HG03159 (cell line): ENCODE data around the gene CDC42EP4.
"Not testable (repeated sequence)": the region's sequence is repeated elsewhere in the genome, so short reads cannot be mapped to it uniquely, and the experiment has no call there.

Experiments
- ATAC-seq: cut with Tn5 transposase; IDR thresholded peaks from one replicate; pipeline ENCODE4 v1.9.1; 2021; ENCODE audit warnings: mild to moderate bottlenecking, moderate library complexity; ENCODE audit not compliant: unreplicated experiment

The CDC42EP4 gene

DNA sequence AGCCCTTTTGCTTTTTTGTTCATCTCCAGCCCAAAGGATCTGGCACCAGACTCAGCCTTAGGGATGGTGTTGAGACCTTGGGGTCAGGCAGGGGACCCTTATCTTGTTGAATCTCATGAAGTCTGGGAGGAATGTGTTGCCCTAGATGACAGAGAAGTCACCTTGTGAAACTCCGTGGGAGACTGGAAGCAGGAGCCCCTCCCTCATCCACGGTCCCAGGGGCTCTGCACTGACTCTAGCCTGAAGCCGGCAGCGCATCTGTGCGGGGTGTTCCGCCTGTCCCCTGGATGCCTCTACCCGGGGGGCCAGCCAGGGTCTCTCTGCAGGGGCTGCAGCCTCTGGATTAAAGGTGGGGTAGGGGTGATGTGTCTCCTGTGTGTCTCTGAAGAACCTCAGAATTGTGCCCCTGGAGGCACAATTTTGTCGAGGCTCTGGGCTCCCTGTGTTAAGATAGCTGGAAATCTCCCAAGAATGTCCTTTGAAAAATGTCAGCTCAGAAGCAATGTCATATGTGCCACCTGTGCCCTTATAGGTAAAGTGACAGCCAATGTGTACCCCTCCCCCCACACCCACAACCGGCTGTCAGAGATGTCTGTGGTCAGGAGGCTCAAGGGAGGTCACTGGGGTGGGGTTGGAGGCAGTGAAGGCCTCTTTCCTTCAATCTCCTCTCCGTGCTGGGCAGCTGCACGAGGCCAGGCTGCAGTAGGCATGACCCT, 32.1 kb upstream of the CDC42EP4 start:
- ATAC-seq: no peak

DNA sequence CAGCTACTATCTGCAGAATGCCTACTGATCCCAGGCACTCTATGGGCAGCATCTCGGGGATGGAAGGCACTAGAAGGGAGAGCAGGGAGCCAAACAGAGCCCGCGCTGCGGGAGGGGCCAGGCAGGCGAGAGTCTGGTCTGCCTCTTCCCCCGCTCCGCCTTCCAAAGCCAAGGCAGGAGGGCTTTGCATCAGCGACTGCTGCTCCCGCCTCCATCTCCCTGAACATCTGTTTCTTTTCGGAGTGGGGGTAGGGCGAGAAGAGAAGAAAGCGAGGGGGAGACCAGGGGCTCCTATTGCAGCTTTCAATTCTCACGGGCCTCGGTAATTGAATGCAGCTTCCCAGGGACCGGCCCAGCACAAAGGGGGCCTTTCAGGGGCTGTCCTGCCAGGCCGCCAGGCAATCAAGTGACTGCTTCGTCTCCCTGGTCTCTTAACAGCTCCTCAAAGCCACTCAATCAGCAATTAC, 31.4 kb upstream of the CDC42EP4 start:
- no peak for ATAC-seq

DNA sequence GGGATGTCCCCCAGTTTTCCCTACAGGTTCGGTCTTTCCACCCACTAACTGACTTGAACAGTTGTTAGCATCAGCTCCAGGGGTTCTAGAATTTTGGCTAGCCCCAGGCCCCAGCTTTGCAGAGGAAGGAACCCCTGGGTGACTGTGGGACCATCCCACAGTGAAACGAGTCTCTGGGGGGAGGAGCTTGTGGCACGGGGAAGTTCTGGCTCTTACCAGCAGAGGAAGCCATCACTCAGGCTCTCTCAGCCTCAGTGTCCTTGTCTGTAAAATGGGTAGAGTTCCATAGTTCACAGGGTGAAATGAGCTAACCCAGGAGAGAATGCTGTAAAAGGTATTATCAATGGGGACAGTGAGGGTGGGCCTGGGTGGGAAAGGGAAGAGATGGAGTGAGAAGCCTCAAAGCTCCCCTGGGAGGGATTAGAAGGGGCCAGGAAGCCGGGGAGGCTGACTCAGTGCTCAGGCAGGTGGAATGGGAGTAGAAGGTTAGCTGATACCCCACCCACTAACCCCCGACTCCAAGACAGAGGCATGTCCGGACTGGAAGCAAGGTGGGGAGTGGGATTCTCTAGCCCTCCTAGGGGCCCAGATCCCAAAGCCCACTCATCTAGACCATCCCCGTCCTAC, 30.9 kb upstream of the CDC42EP4 start:
- ATAC-seq: no peak

DNA sequence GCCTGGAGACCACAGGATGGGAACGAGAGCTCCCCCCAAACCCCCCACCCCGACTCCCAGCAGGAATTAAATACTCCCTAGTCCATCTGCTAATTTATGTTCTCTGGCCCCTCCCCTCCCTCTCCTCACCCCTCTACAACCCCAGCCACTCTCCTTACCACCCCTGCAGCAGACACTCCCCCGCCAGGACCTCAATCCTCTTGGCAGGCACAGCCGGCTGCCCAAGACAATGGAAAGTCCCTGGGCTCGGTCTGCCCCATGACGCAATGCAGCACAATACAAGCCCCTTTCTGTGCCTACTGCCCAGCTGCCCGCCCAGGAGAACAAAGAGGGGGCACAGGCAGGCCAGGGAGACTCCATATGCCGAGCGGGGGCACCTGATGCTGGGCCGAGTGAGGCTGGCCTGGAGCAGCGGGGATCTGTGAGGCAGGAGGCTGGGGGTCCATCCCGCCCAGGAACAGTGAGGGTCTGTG, 30.3 kb upstream of the CDC42EP4 start:
- ATAC-seq: no peak

DNA sequence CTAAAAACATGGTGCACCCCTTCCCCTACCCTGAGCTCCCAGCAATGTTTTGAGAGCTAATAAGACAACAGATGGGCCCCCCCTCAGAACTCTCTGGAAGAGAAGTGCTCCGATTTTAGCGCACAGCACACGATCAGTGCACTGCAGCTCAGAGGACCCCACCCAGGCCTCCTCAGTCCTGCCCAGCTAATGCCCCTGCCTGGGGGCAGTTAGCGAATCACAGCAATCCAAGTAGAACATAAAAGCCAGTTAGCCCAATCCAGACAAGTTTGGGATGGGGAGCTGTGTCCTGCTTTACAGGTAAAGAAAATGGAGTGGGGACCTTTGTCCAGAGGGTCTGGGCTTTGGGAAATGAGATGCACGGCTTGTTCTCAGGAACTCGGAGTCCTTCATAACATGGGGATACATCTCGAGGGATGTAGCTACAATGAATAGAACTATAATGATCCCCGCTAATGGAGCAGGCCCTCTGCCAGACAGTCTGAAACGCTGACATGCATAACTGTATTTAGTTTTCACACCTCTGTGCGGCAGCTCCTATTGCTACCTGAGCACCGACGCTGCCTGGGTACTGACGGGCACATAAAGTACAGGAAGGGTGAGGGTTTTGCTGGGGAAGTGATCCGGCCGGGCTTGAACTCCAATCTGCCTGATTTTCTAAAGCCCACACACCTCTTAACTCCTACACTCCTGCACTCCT, 29.7 kb upstream of the CDC42EP4 start:
- ATAC-seq: no peak

DNA sequence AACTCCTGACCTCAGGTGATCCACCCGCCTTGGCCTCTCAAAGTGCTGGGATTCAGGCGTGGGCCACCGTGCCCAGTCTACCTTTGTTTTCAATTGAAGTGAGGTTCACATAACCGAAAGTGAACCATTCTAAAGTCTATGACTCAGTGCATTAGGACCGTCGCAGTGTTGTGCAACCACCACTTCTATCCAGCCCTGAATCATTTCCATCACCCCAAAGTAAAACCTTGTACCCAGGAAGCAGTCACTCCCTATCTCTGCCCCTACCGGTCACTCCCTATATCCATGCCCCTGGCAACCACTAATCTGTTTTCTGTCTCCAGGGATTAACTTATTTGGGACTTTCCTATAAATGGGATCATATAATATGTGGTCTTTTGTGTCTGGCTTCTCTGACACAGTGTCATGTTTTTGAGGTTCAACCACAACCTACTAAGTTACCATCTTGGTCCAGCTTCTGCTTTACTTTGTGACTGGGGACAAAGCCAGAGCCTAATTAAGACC, 28.3 kb upstream of the CDC42EP4 start:
- no peak for ATAC-seq

DNA sequence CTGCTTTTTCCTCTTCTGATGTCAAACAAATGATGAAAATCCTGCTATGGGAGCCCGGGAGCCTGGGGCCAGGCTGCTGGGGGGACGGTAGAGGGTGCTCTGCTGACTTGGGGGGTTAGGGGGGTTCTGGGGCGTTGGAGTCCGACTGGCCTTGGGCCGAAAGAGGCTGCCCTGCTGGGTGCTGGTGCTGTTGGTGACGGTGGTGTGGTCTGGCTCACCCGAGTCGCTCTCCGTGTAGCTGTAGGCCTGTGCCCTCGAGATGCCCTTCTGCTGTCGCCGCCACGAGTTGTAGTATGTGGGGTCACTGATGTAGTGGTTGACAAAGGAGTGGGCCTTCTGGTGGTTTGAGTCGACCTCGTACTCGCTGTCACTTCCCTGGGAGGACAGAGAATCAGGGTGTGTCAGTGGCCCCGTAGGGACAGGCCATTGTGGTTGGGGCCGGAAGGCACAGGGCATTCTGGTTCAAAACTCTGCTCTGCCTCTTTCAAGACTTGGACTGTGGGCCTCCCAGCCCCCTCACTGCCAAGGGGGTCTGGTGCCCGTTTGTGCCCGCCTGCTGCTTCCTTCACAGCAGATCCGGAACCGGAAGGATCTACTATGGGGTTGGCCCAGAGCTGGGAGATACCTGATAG, 26.9 kb upstream of the CDC42EP4 start:
- ATAC-seq: no peak

DNA sequence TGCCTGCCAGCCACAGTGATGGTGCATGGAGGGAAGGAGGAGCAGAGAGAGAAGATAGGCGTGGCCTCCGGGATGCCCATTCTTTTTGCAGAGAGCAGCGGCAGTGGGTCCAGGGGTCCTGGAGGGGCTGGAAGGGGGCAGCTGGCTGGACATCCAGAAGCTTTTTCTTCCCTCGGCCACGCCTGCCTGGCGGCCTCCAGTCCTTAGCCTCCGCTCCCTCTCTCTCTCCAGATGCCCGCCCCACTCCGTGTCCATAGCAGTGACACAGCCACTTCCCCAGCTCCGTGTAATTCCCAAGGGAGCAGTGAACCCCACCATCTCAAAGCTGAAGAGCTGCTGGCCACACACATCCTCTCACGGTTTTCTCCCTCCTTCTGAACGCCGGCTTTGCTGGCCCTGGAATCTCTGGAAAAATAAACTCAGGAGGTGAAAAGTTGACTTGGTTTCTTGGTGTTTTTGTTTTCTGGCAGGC, 26.3 kb upstream of the CDC42EP4 start:
- ATAC-seq: no peak

DNA sequence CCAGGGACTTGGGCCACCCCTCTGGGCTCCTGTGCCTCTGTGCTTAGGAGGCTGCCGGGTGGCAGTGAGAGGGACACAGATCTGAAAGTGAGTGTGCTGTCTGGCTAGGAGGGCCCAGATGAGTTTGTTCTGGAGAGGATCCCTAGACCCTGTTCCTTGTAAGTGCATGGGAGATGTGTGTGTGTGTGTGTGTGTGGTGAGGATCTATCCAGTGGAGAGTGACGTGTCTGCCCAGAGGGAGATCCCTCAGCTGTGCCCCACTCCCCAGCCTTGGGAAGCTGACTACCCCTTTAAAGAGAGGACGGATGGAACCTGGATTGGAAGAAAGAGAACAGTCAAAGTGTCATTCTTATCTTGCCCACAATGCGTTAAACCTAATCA, 25.5 kb upstream of the CDC42EP4 start:
- no peak for ATAC-seq

DNA sequence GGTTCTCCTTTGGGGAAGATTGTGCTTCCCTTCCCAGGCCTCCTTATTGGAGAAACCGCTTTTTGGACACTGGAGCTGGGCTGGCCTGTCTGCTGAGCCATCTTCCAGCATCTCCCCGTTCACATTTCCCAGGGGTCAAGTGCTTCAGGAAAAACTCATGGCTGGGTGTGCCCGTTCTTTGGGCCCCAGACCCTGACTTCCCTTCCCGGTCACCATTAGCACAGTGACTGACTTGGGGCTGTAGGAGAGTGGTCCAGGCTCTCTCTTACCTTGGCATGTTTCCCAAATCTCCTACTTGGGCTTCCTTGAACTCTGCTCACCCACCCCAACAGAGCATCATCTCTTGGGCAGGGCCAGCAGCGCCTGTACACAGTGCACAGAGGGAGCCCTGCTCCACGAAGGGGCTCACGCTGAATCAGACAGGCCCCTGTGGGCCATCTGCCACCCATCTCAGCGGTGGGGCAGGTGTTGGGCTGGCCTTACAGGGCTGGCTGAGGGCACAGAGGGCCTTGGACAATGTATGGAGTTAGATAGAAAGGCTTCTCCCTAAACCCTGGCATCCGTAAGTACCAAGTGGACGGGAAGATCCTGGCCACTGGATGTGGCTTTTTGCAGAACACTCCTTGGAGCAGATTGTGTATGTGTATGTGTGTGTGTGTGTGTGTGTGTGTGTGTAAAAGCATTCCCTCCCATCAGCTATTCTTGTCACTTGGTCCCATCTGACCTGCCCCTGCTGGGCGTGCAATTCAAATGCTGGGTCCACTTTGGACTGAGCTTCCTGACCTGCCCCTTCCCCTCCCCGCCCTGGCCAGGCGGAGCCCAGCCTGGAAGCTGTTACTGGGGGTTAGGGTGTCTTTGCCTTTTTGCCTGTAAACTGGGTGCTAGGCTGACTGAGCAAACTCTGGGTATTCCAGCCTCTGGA, 24.9 kb upstream of the CDC42EP4 start:
- no peak for ATAC-seq

DNA sequence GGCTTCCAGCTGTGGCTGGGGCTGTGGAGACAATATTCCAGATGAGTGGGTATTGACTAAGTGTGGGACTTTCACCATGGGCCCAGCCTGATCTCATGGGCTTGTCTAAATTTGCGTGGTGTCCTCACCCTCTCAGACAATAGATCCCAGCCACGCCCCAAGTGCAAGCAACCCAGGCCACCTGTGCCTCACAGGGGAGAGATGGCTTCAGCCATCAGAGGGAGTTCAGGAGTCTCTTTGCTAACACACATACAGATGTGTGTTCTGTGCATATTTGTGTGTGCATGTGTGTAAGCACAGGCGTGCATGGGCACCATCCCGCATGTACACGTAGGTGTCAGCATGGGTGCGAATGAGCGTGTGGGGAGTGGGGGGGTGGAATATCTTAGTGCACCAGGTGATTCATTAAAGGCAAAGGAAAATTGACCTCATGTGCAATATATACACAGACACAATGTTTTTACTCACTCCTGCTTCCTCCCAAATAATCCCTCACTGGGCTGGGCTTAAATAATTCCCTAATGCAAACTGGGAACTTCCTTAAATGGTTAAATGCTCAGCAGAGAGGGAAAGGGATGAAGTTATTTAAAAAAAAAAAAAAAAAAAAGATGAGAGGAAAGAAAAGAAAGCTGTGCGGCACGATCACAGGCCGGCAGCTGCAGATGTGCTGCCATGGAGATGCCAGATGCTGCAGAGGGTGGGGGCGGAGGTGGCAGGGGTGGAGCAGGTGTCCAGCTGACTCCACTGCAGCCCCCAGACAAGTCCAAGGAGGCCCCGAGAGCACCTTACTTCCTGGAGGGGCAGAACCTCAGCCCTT, 24.0 kb upstream of the CDC42EP4 start:
- ATAC-seq: no peak

DNA sequence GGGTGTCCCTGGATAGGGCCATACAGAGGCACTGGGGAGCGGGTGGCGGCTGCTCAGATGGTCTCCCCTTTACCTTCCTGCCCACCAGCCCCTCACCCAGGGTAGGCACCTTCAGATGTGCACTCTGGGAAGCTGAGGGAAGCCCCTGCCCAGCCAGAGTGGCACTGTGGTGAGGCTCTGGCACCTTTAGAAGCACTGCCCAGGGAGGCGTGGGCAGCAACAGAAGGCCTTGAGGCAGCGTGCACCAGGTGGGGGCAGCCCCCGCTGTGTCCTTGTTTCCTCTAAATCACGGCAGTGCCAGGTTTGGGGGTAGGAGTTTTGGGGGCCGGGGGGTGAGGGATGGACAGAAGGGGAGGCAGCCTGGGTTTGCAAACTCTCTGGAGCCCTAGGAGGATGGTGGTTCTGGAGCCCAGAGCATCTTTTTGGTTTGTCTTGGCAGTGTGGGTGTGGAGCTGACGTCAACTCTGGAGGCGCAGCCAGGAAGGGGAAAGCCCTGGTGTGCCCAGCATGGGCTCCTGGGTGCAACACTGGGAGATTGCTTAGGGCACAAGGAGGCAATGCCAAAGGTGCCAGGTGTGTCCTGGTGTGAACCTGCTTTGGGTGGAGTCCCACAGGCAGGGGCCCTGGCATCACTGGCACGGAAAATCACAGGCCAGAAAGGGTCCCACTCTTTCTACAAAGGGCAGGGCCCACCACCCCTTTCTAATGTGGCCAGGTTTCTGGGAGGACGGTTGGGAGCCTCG, 23.1 kb upstream of the CDC42EP4 start:
- no peak for ATAC-seq

DNA sequence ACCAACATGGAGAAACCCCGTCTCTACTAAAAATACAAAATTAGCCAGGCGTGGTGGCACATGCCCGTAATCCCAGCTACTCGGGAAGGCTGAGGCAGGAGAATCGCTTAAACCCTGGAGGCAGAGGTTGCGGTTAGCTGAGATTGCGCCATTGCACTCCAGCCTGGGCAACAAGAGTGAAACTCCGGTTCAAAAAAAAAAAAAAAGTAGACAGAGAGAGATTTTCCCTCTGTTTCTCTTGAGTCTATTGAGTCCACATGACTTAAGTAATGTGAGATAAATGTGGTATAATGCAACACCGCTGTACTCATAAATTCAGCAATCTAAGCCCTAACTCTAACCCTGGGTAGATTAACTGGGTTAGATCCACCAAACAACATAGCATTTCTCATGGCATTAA, 21.6 kb upstream of the CDC42EP4 start:
- not testable (repeated sequence) for ATAC-seq

DNA sequence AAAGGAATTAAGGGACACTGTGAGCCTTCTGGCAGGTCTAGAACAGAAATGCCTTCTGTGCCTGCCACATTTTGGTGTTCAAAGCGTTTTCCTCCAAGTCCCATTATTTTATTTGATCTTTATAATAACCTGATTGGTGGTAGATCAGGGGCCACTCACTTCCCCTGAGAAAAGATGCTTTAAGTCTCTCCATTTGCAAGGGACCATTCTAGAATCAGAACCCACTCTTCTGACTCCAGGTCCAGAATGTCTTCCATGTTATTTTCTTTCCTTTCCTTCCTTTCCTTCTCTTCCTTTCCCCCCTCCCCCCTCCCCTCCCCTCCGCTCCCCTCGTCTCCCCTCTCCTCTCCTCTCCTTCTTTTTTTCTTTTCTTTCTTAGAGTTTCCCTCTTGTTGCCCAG, 19.3 kb upstream of the CDC42EP4 start:
- no peak for ATAC-seq

DNA sequence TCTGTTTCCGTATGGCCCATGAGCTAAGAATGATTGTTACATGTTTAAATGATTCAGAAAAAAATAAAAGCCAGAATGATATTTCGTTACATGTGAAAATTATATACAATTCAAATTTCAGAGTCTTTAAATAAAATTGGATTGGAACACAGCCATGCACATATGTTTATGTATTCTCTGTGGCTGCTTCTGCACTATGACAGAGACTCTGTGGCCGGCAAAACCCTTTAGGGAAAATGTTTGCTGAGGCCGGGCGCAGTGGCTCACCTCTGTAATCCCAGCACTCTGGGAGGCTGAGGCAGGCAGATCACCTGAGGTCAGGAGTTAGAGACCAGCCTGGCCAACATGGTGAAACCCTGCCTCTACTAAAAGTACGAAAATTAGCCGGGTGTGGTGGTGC, 15.9 kb upstream of the CDC42EP4 start:
- no peak for ATAC-seq

DNA sequence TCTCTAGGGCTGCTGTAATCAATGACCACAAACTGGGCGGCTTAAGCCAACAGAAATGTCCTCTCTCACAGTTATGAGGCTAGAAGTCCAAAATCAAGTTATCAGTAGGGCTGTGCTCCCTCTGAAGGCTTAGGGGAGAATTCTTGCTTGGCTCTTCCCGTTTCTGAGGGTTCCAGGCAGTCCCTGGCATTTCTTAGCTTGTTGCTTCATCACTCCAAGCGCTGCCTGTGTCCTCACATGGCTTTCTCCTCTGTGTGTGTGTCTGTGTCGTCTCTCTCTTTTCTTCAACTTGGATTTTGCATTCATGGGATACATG, 13.7 kb upstream of the CDC42EP4 start:
- no peak for ATAC-seq

DNA sequence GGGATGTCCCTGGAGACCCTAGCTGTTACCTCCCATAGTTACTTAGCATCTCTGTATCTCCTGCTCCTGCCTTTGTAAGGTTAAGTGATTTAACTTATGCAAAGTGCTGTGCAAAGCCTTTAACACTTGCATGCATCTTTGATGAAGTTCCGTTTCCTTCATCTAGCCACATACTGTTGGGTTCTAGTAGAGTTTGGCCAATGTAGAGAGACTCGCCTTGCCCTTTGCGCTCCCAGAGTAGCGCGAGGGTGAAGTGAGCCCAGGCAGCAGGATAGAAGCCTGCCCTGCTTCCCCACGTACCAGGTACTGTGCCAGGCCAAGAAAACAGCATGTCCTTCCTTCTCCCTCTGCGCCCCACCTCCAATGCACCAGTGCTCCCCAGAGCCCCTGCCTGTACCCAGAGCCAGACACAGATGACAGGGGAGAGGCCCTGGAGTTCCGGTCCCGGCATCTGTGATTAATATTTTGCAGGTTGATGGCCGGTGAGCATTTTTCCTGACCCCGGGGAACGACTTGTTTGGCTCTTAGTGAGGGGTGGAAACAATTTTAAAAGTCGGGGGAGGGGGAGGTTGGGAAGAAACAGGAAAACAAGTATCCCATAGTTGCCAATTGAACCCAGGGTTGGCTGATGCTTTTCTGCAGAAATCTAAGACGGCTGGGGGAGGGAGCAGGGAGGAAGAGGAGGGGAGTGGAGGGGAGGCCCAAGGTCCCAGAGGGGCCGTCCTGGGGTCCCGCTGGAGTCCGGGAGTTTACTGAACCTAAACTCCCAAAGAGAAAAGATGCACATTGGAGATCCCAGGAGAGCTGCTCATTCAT, 13.1 kb upstream of the CDC42EP4 start:
- no peak for ATAC-seq

DNA sequence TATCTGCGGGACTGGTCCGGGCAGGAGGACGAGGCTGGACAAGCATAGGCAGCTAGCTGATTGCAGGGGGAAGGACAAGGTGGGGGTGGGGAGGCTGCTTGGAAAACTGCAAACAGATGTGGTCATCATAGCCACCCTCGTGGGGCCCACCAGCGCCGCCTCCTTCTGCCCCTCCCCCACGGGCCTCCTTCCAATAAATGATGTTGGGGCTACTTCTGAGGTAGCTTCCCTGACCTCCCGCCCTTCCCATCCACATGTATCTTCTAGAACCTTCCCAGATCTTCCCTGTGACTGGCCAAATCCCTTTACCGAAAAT, 12.3 kb upstream of the CDC42EP4 start:
- no peak for ATAC-seq
